ENCODE results near the gene GPR61.

The GPR61 gene

GRCh38 chr1:109499661-109500536 is 39.8 kb upstream of the GPR61 start:
- peak; percentile 28 for DNase-seq (ENCODE audit: extremely low spot score)
- CTCF ChIA-PET = interaction anchor here (1.2 to 43.8 kb wide), 5 partner anchors 9 to 83 kb away, joined by 3 to 1898 read pairs (median 39); partner anchors contain the start of genes AMIGO1 and GPR61
- peak; percentile 56 for TF ChIP-seq CTCF (IDR thresholded peaks at IDR 0.05; ENCODE audit: control extremely low read depth, extremely low read depth, low read depth, missing control alignments)
- POLR2A ChIA-PET = no interaction called here

GRCh38 chr1:109500941-109501381 is 38.7 kb upstream of the GPR61 start:
- TF ChIP-seq CTCF (IDR thresholded peaks at IDR 0.05; ENCODE audit: control extremely low read depth, extremely low read depth, low read depth, missing control alignments) = no peak
- CTCF ChIA-PET = interaction anchor here (4.9 to 43.8 kb wide), 3 partner anchors 10 to 33 kb away, joined by 39 to 1898 read pairs (median 406); partner anchors contain the start of genes AMIGO1 and GPR61
- no peak for DNase-seq (ENCODE audit: extremely low spot score)
- POLR2A ChIA-PET = no interaction called here

- CTCF ChIA-PET = interaction anchor here (4.9 to 43.8 kb wide), 4 partner anchors 6 to 32 kb away, joined by 39 to 1898 read pairs (median 406); partner anchors contain the start of genes AMIGO1, CYB561D1 and GPR61
- DNase-seq (ENCODE audit: extremely low spot score) = no peak
- POLR2A ChIA-PET = no interaction called here
- no peak for TF ChIP-seq CTCF (IDR thresholded peaks at IDR 0.05; ENCODE audit: control extremely low read depth, extremely low read depth, low read depth, missing control alignments)
These were observed 37.9 kb upstream of the GPR61 start for GRCh38 chr1:109501644-109502363.

- POLR2A ChIA-PET = no interaction called here
- DNase-seq (ENCODE audit: extremely low spot score) = no peak
- CTCF ChIA-PET = interaction anchor here (16.0 to 43.8 kb wide), 3 partner anchors 7 to 32 kb away, joined by 406 to 1898 read pairs (median 406); partner anchors contain the start of genes AMIGO1, CYB561D1 and GPR61
- no peak for TF ChIP-seq CTCF (IDR thresholded peaks at IDR 0.05; ENCODE audit: control extremely low read depth, extremely low read depth, low read depth, missing control alignments)
These were observed 37.3 kb upstream of the GPR61 start for GRCh38 chr1:109502364-109502851.

GRCh38 chr1:109503935-109504334 is 35.7 kb upstream of the GPR61 start:
- TF ChIP-seq CTCF (IDR thresholded peaks at IDR 0.05; ENCODE audit: control extremely low read depth, extremely low read depth, low read depth, missing control alignments) = no peak
- DNase-seq (ENCODE audit: extremely low spot score) = no peak
- CTCF ChIA-PET = interaction anchor here (0.7 to 43.8 kb wide), 5 partner anchors 9 to 481 kb away, joined by 4 to 1898 read pairs (median 19); partner anchors contain the start of genes AHCYL1, CYB561D1 and GPR61
- POLR2A ChIA-PET = no interaction called here

- ChIA-PET CTCF (interaction anchor here (0.8 to 43.8 kb wide), 5 partner anchors 10 to 136 kb away, joined by 3 to 1898 read pairs (median 19); partner anchors contain the start of genes CYB561D1 and GPR61), POLR2A (no interaction called here)
- TF ChIP-seq CTCF (IDR thresholded peaks at IDR 0.05; ENCODE audit: control extremely low read depth, extremely low read depth, low read depth, missing control alignments) = no peak
- no peak for DNase-seq (ENCODE audit: extremely low spot score)
These were observed 34.7 kb upstream of the GPR61 start for GRCh38 chr1:109504974-109505373.
